Activated naive CD4-positive, alpha-beta T cell treated with anti-CD3 and anti-CD28 coated beads, Interleukin-2, amount 10 ng/mL, durations not matched to agents 7 days and 5 days (primary cell): ENCODE results near the gene LAMC3.

Experiments used
- CTCF ChIA-PET: fragments of 350-600 bp; sonication (Branson Sonifier 250); formaldehyde crosslinking; loops from one replicate; lab custom pipeline; 2021; ENCODE audit warnings: antibody characterized with exemption; lab: Charles Lee
- DNase-seq: peaks from one replicate; pipeline ENCODE4 v3.0.0-alpha.2; 2020
- H3K27ac Mint-ChIP-seq: one replicate; pipeline ENCODE4 v1.8.0; 2021; ENCODE audit warnings: mild to moderate bottlenecking, moderate library complexity, mixed read lengths
- H3K27me3 Mint-ChIP-seq: one replicate; pipeline ENCODE4 v1.8.0; 2021; ENCODE audit warnings: mild to moderate bottlenecking, mixed read lengths
- H3K36me3 Mint-ChIP-seq: one replicate; pipeline ENCODE4 v1.8.0; 2021; ENCODE audit warnings: mixed read lengths
- H3K4me1 Mint-ChIP-seq: one replicate; pipeline ENCODE4 v1.8.0; 2021; ENCODE audit warnings: mixed read lengths
- H3K4me3 Mint-ChIP-seq: one replicate; pipeline ENCODE4 v1.8.0; 2021; ENCODE audit warnings: mild to moderate bottlenecking, moderate library complexity, mixed read lengths
- H3K9me3 Mint-ChIP-seq: one replicate; pipeline ENCODE4 v1.8.0; 2021; ENCODE audit warnings: mixed read lengths

Gene LAMC3

GRCh38 chr9:131053896-131054295 is 44.9 kb downstream of the LAMC3 start:
- Mint-ChIP-seq H3K27ac (no peak overlapping the region), H3K27me3 (peaks cover 19% of the 10 kb centered on the region), H3K4me1 (no peaks in the 10 kb centered on the region), H3K9me3 (no peaks in the 10 kb centered on the region), H3K36me3 (no peaks in the 10 kb centered on the region), H3K4me3 (no peak overlapping the region)
- CTCF ChIA-PET: interaction anchor here (0.6 to 1.3 kb wide), 5 partner anchors 11 to 329 kb away, joined by 3 to 4 read pairs (median 3); no protein-coding TSS in a partner anchor
- DNase-seq: no peak

GRCh38 chr9:131056781-131057506 is 48.0 kb downstream of the LAMC3 start:
- Mint-ChIP-seq H3K27me3 (no peaks in the 10 kb centered on the region), H3K4me1 (no peaks in the 10 kb centered on the region), H3K9me3 (no peaks in the 10 kb centered on the region), H3K36me3 (no peaks in the 10 kb centered on the region), H3K4me3 (no peak overlapping the region), H3K27ac (no peak overlapping the region)
- CTCF ChIA-PET: interaction anchor here (0.7 to 3.3 kb wide), 12 partner anchors 9 to 291 kb away, joined by 3 to 37 read pairs (median 3); no protein-coding TSS in a partner anchor
- DNase-seq: no peak

GRCh38 chr9:131060900-131061630 is 52.1 kb downstream of the LAMC3 start:
- no peaks in the 10 kb centered on the region for H3K36me3 Mint-ChIP-seq
- H3K4me1 Mint-ChIP-seq: no peaks in the 10 kb centered on the region
- no peaks in the 10 kb centered on the region for H3K9me3 Mint-ChIP-seq
- no peaks in the 10 kb centered on the region for H3K27me3 Mint-ChIP-seq
- H3K4me3 Mint-ChIP-seq: no peak overlapping the region
- H3K27ac Mint-ChIP-seq: no peak overlapping the region
- no peak for DNase-seq
- CTCF ChIA-PET: interaction anchor here (1.6 kb wide), 1 partner anchor 15 kb away, joined by 4 read pairs; no protein-coding TSS in a partner anchor

- DNase-seq: no peak
- Mint-ChIP-seq H3K36me3 (no peaks in the 10 kb centered on the region), H3K27ac (no peak overlapping the region), H3K4me3 (no peak overlapping the region), H3K9me3 (no peaks in the 10 kb centered on the region), H3K4me1 (no peaks in the 10 kb centered on the region), H3K27me3 (no peaks in the 10 kb centered on the region)
- CTCF ChIA-PET: no interaction called here
Measured at GRCh38 chr9:131062969-131063368, 54.0 kb downstream of the LAMC3 start.

GRCh38 chr9:131065599-131065998 is 56.6 kb downstream of the LAMC3 start:
- no peaks in the 10 kb centered on the region for H3K4me1 Mint-ChIP-seq
- H3K36me3 Mint-ChIP-seq: no peaks in the 10 kb centered on the region
- H3K9me3 Mint-ChIP-seq: no peaks in the 10 kb centered on the region
- no peak for DNase-seq
- no peak overlapping the region for H3K4me3 Mint-ChIP-seq
- H3K27ac Mint-ChIP-seq: no peak overlapping the region
- CTCF ChIA-PET: no interaction called here
- no peaks in the 10 kb centered on the region for H3K27me3 Mint-ChIP-seq

GRCh38 chr9:131067625-131068024 is 58.7 kb downstream of the LAMC3 start:
- no peaks in the 10 kb centered on the region for H3K36me3 Mint-ChIP-seq
- H3K4me3 Mint-ChIP-seq: no peak overlapping the region
- CTCF ChIA-PET: no interaction called here
- no peaks in the 10 kb centered on the region for H3K27me3 Mint-ChIP-seq
- H3K4me1 Mint-ChIP-seq: no peaks in the 10 kb centered on the region
- DNase-seq: no peak
- no peaks in the 10 kb centered on the region for H3K9me3 Mint-ChIP-seq
- no peak overlapping the region for H3K27ac Mint-ChIP-seq

- Mint-ChIP-seq H3K9me3 (no peaks in the 10 kb centered on the region), H3K27me3 (no peaks in the 10 kb centered on the region), H3K36me3 (no peaks in the 10 kb centered on the region), H3K27ac (no peak overlapping the region), H3K4me3 (no peak overlapping the region), H3K4me1 (no peaks in the 10 kb centered on the region)
- DNase-seq: no peak
- CTCF ChIA-PET: no interaction called here
Measured at GRCh38 chr9:131068076-131068816, 59.3 kb downstream of the LAMC3 start.

- no peaks in the 10 kb centered on the region for H3K36me3 Mint-ChIP-seq
- no peak overlapping the region for H3K4me3 Mint-ChIP-seq
- DNase-seq: no peak
- CTCF ChIA-PET: no interaction called here
- H3K9me3 Mint-ChIP-seq: no peaks in the 10 kb centered on the region
- H3K27ac Mint-ChIP-seq: no peak overlapping the region
- H3K4me1 Mint-ChIP-seq: no peaks in the 10 kb centered on the region
- no peaks in the 10 kb centered on the region for H3K27me3 Mint-ChIP-seq
Measured at GRCh38 chr9:131069699-131070098, 60.7 kb downstream of the LAMC3 start.

GRCh38 chr9:131072107-131072870 is 63.3 kb downstream of the LAMC3 start:
- Mint-ChIP-seq H3K4me3 (no peak overlapping the region), H3K27ac (no peak overlapping the region), H3K27me3 (no peaks in the 10 kb centered on the region), H3K36me3 (no peaks in the 10 kb centered on the region), H3K9me3 (no peaks in the 10 kb centered on the region), H3K4me1 (no peaks in the 10 kb centered on the region)
- CTCF ChIA-PET: no interaction called here
- DNase-seq: no peak

- H3K36me3 Mint-ChIP-seq: no peaks in the 10 kb centered on the region
- CTCF ChIA-PET: no interaction called here
Measured at GRCh38 chr9:131072871-131073237, 63.9 kb downstream of the LAMC3 start.

GRCh38 chr9:131076347-131077195 is 67.6 kb downstream of the LAMC3 start:
- DNase-seq: no peak
- H3K9me3 Mint-ChIP-seq: no peaks in the 10 kb centered on the region
- H3K4me3 Mint-ChIP-seq: no peak overlapping the region
- no peaks in the 10 kb centered on the region for H3K4me1 Mint-ChIP-seq
- CTCF ChIA-PET: interaction anchor here (1.4 kb wide), 1 partner anchor 19 kb away, joined by 3 read pairs; no protein-coding TSS in a partner anchor
- no peaks in the 10 kb centered on the region for H3K36me3 Mint-ChIP-seq
- no peak overlapping the region for H3K27ac Mint-ChIP-seq
- H3K27me3 Mint-ChIP-seq: no peaks in the 10 kb centered on the region

More at GRCh38 chr9:131072871-131073237, 63.9 kb downstream of the LAMC3 start:
- Mint-ChIP-seq H3K27ac (no peak overlapping the region), H3K4me1 (no peaks in the 10 kb centered on the region), H3K9me3 (no peaks in the 10 kb centered on the region), H3K27me3 (no peaks in the 10 kb centered on the region), H3K4me3 (no peak overlapping the region)
- no peak for DNase-seq

GRCh38 chr9:131078427-131079366 is 69.7 kb downstream of the LAMC3 start:
- Mint-ChIP-seq H3K4me3 (no peak overlapping the region), H3K9me3 (no peaks in the 10 kb centered on the region), H3K27ac (no peak overlapping the region), H3K4me1 (no peaks in the 10 kb centered on the region), H3K36me3 (no peaks in the 10 kb centered on the region), H3K27me3 (no peaks in the 10 kb centered on the region)
- CTCF ChIA-PET: no interaction called here
- no peak for DNase-seq
